C4-2B (cell line): ENCODE data around the gene IQCE.

ENCODE experiments used
- CTCF ChIP-seq: fragments of 450-650 bp; conservative IDR thresholded peaks from 2 replicates; pipeline ENCODE4 v1.5.1; 2017; ENCODE audit warnings: mild to moderate bottlenecking
- ZFX ChIP-seq: fragments of 450-650 bp; IDR thresholded peaks from 2 replicates; pipeline ENCODE4 v1.6.1; 2017

- TF ChIP-seq CTCF (no peak), ZFX (no peak)
These were observed 87.5 kb downstream of the IQCE start for GRCh38 chr7:2646336-2646679.
